ENCODE measurements around the gene TMA7B.

GRCh38 chr22:39947220-39948216, 12.7 kb upstream of the TMA7B start:
- TF ChIP-seq CTCF (conservative IDR thresholded peaks at IDR 0.05; ENCODE audit: low read depth, low read length): no peak
- no peak for TF ChIP-seq EZH2 (IDR thresholded peaks at IDR 0.05; ENCODE audit: low read length, unreplicated experiment)
- no peak for TF ChIP-seq EZH2phosphoT487 (IDR thresholded peaks at IDR 0.05; ENCODE audit: borderline replicate concordance, low read length)
